Activated T-cell treated with anti-CD3 and anti-CD28 coated beads, Interleukin-2, amount 50 U/mL, for 1 hour (primary cell): Measurements from ENCODE around the gene RELL2.

Source experiments
- DNase-seq: peaks from one replicate; pipeline ENCODE4 v3.0.0-alpha.2; 2020

RELL2 gene

DNA sequence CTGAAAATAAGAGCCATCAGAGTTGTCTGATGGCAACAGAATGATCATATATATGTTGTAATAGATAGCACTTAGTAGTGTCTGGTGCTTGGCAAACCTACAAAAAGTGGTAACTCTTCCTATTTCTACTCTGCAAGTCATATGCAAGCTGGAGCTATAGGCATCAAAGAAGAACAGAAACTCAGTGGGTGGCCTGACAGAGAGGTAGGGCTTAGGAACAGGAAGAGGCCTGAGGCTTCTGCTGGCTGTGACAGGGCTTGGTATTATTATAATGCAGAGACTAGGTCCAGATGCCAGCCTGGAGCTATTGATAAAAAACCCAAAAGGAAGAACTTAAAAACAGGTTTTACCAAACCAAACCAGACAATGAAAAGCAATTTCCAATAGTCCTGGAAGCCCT is 13.6 kb upstream of the RELL2 start:
- DNase-seq: no peak

- no peak for DNase-seq
Measured at GRCh38 chr5:141623611-141624010, 13.2 kb upstream of the RELL2 start.

DNA sequence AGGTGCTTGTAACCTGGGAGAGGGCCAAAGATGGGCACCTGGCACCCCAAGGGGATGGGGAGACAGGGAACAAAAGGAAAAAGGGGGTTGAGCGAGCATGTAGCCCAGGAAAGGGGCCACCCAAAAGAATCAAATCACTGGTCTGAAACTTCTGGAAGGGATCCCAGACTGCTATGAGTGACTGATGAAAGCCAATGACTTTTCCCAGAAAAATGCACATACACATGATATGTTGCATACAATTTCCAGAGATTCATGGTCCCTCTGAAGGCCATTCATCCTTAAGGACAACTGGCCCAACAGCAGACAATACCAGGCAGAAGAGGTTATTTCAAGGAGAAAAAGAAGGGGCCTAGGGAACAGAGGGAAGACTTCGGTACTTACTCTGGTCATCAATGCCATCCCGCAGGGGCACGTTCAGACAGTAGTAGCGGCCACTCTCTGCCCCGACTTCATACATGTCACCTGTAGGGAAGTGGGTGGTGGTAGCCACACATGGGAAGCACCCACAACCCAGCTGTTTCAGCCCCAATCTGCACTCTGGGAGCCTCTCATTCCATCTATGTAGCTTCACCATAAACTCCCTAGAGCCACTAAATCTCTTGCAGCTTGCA is 8.5 kb upstream of the RELL2 start:
- no peak for DNase-seq

GRCh38 chr5:141630570-141631140 is 6.1 kb upstream of the RELL2 start:
- DNase-seq: no peak

GRCh38 chr5:141632650-141633049 is 4.1 kb upstream of the RELL2 start:
- DNase-seq: no peak

GRCh38 chr5:141633871-141634561 is 2.8 kb upstream of the RELL2 start:
- DNase-seq: no peak

- no peak for DNase-seq
Measured at GRCh38 chr5:141634720-141635119, 2.1 kb upstream of the RELL2 start.

DNA sequence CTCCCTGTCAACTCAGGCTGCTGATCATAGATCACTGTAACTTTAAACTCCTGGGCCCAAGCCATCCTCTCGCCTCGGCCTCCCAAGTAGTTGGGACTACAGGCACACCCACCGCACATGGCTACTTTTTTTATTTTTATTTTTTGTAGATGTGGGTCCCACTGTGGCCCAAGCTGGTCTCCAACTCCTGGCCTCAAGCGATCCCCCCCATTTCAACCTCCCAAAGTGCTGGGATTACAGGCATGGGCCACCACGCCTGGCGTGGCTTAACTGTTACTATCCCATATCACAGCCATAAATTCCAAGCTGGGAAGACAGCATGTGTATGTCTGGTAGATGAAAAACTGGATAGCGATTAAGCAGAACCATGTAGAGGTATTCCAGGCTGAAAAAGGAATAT is 1.2 kb upstream of the RELL2 start:
- no peak for DNase-seq

DNA sequence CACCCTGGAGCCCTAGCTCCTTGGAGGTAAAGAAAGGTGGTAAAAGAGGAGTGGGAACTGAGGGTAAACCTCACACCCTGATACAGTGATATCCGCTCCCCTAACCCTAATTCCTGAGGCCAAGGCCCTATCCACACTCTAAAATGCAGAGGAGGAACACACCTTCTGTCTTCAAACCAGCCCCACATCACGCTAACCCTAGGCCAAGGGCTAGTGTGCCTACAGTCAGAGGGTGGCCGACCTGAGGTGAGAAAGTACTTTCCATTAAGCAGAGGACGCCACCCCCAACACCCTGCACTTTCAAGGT is 738 bp upstream of the RELL2 start:
- no peak for DNase-seq

GRCh38 chr5:141637123-141637766 is 448 bp downstream of the RELL2 start:
- DNase-seq: peak; percentile 73

GRCh38 chr5:141637767-141638419 is 1.1 kb downstream of the RELL2 start:
- DNase-seq: peak; percentile 67

DNA sequence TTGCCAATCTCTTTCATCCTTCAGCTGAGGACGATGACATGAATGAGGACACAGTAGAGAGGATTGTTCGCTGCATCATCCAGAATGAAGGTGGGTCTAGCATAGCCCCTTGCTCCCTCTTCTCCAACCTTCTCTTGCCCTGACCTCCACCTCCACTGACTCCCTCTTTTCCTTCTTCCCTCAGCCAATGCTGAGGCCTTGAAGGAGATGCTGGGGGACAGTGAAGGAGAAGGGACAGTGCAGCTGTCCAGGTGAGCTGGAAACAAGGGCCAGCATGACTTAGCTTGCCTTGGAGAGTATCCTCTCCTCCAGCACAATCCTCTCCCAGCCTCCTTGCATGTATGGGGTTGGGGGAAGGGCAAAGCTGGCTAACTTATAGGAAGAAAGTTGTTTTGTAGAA is 2.0 kb downstream of the RELL2 start:
- no peak for DNase-seq

- no peak for DNase-seq
Measured at GRCh38 chr5:141639357-141640050, 2.7 kb downstream of the RELL2 start.

- no peak for DNase-seq
Measured at GRCh38 chr5:141640051-141640415, 3.2 kb downstream of the RELL2 start.

DNA sequence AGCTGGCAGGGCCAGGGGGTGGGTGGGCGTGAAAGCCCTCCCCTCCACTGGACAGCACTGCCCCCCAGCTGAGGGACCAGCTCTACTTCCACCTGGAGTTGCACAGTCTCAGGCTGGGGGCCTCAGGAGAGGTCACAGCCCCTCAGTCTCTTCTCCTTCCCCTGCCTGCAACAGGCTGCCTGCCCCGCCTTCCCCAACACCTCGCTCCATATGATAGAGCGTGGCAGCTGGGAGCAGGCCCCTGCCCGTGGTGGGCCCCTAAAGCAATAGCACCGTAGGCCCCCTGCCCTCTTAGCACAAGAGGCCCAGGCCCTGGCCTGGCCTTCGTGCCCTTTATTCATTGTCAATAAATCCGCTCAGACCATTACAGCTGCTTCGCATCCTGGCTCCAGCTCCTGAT is 3.9 kb downstream of the RELL2 start:
- DNase-seq: no peak

GRCh38 chr5:141641634-141642267 is 5.0 kb downstream of the RELL2 start:
- no peak for DNase-seq

GRCh38 chr5:141646026-141646425 is 9.2 kb downstream of the RELL2 start:
- no peak for DNase-seq

DNA sequence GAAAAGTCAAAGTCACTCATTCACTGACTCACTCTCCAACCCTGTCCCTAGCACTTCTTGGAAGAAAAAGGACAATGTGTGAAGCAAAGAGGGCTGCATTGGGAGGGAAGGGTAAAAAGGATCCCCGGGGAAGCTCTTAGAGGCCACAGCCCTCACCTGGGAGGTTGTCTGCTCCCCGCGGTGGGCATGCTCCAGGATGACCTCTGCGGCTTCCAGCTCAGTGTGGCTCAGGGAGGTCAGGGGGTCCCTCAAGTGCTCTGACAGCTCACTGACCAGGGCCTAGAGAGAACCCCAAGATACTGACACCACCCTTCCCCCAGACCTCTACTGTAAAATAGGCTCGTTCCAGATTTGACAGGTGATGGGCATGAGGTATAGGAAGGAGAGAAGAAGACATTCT is 10.4 kb downstream of the RELL2 start:
- no peak for DNase-seq

DNA sequence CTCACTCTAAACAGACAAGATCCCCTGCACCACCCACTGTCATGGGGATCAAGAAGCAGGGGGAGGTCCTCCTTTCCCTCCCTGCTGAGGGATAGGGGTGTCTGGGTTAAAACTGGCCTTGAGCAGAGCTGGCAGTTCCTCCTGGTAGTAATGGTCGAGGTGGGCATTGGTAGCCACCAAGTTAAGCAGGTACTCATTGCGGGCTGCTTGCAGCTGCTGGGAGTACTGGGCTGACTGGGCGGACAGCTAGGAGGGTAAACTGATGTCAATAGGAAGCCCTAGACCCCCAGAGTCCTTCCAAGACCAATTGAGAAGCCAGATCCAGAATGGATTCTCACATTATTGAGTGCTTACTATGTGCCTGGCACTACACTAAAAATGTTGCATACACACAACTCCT is 11.1 kb downstream of the RELL2 start:
- DNase-seq: no peak

- DNase-seq: no peak
Measured at GRCh38 chr5:141649056-141649688, 12.4 kb downstream of the RELL2 start.

DNA sequence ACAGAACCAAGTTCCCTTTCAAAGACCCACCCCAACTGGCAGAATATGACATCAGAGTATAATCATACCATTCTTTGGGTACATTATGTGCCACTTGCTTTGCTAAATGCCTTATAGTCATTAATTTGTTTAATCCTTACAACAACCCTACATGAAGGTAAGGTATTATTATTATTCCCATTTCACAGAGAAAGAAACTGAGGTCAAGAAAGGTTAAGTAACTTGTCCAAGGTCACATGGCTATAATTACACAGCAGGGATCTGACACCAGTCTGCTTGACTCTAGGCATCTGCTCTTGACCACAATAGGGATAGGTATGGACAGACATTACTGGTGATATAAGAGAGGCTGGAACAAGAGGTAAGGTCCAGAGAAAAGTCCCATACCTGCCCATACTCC is 13.2 kb downstream of the RELL2 start:
- no peak for DNase-seq
